ENCODE data around the gene PRKCG.
"Not testable (repeated sequence)": the region's sequence is repeated elsewhere in the genome, so short reads cannot be mapped to it uniquely, and the experiment has no call there.

DNA sequence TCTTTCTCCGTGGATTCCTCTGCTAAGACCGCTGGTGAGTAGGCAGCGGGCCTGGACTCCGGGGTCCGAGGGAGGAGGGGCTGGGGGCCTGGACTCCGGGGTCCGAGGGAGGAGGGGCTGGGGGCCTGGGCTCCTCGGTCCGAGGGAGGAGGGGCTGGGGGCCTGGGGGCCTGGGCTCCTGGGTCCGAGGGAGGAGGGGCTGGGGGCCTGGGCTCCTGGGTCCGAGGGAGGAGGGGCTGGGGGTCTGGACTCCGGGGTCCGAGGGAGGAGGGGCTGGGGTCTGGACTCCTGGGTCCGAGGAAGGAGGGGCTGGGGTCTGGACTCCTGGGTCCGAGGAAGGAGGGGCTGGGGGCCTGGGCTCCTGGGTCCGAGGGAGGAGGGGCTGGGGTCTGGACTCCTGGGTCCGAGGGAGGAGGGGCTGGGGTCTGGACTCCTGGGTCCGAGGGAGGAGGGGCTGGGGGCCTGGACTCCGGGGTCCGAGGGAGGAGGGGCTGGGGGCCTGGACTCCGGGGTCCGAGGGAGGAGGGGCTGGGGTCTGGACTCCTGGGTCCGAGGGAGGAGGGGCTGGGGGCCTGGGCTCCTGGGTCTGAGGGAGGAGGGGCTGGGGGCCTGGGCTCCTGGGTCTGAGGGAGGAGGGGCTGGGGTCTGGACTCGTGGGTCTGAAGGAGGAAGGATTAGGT, 12.1 kb upstream of the PRKCG start:
- not testable (repeated sequence) for TF ChIP-seq POLR2A (IDR thresholded peaks at IDR 0.05)
- TF ChIP-seq, protein P1, sequence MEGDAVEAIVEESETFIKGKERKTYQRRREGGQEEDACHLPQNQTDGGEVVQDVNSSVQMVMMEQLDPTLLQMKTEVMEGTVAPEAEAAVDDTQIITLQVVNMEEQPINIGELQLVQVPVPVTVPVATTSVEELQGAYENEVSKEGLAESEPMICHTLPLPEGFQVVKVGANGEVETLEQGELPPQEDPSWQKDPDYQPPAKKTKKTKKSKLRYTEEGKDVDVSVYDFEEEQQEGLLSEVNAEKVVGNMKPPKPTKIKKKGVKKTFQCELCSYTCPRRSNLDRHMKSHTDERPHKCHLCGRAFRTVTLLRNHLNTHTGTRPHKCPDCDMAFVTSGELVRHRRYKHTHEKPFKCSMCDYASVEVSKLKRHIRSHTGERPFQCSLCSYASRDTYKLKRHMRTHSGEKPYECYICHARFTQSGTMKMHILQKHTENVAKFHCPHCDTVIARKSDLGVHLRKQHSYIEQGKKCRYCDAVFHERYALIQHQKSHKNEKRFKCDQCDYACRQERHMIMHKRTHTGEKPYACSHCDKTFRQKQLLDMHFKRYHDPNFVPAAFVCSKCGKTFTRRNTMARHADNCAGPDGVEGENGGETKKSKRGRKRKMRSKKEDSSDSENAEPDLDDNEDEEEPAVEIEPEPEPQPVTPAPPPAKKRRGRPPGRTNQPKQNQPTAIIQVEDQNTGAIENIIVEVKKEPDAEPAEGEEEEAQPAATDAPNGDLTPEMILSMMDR (IDR thresholded peaks at IDR 0.05), result not testable (repeated sequence)
